IMR-90 (cell line): Measurements from ENCODE around the gene NUPR1. TPM values are rescaled to one million over a fixed set of nuclear protein-coding genes. Genes with fewer than 3 reads are reported as not detected.

Experiments
- ATAC-seq: fragments of 200-7000 bp; cut with Tn5 transposase; 2 replicates; pipeline ENCODE4 v1.9.1; 2020; ENCODE audit warnings: low read depth, mild to moderate bottlenecking, moderate library complexity
- BruUV-seq: library from RNA; stranded (reverse); fragments of 400-500 nt; replicated peaks from 2 replicates; lab custom pipeline; 2021; lab: Mats Ljungman, UMichigan
- CTCF ChIA-PET: fragments of 300-600 bp; formaldehyde crosslinking; extraction: SDS; loops from one replicate; lab custom pipeline; 2021; ENCODE audit warnings: antibody characterized with exemption; lab: Yijun Ruan, JAX
- POLR2A ChIA-PET: fragments of 300-600 bp; sonication (Branson Sonifier 250); formaldehyde crosslinking; loops from one replicate; lab custom pipeline; 2022; ENCODE audit warnings: antibody characterized with exemption; ENCODE audit not compliant: unreplicated experiment; lab: Charles Lee
- DNase-seq: peaks from one replicate; pipeline ENCODE4 v3.0.0; 2013
- H2AFZ ChIP-seq: replicated peaks from 2 replicates; pipeline ENCODE3; 2013; ENCODE audit warnings: low read length, mild to moderate bottlenecking; ENCODE audit not compliant: poor library complexity
- H2AK5ac ChIP-seq: 2 replicates; pipeline ENCODE4 v1.6.1; 2013; ENCODE audit warnings: low read depth, low read length, inconsistent platforms
- H2AK9ac ChIP-seq: replicated peaks from 2 replicates; pipeline ENCODE3; 2013; ENCODE audit warnings: mild to moderate bottlenecking, low read depth, low read length, moderate library complexity; ENCODE audit not compliant: poor library complexity
- H2BK120ac ChIP-seq: 2 replicates; pipeline ENCODE4 v1.6.1; 2013; ENCODE audit warnings: low read depth, low read length, inconsistent platforms
- H2BK15ac ChIP-seq: 3 replicates; pipeline ENCODE4 v1.6.1; 2013; ENCODE audit warnings: low read depth, low read length, inconsistent platforms
- H2BK20ac ChIP-seq: 2 replicates; pipeline ENCODE4 v1.6.1; 2013; ENCODE audit warnings: low read depth, mild to moderate bottlenecking, inconsistent platforms, low read length, moderate library complexity
- H2BK5ac ChIP-seq: 2 replicates; pipeline ENCODE4 v1.6.1; 2013; ENCODE audit warnings: mild to moderate bottlenecking, low read depth, low read length, inconsistent platforms; ENCODE audit not compliant: poor library complexity, severe bottlenecking
- H3K14ac ChIP-seq: replicated peaks from 2 replicates; pipeline ENCODE4 v1.6.1; 2013; ENCODE audit warnings: low read depth, low read length, inconsistent platforms
- H3K18ac ChIP-seq: 2 replicates; pipeline ENCODE4 v1.6.1; 2013; ENCODE audit warnings: low read depth, low read length, control low read depth
- H3K23ac ChIP-seq: 2 replicates; pipeline ENCODE4 v1.6.1; 2013; ENCODE audit warnings: low read depth, low read length, inconsistent platforms
- H3K27ac ChIP-seq: 2 replicates; pipeline ENCODE4 v1.5.1; 2013; ENCODE audit warnings: mild to moderate bottlenecking, control low read depth, low read length; ENCODE audit not compliant: insufficient read depth
- H3K27me3 ChIP-seq: 2 replicates; pipeline ENCODE4 v1.6.1; 2013; ENCODE audit warnings: low read length; ENCODE audit not compliant: control insufficient read depth, insufficient read depth
- H3K36me3 ChIP-seq: 2 replicates; pipeline ENCODE4 v1.6.1; 2013; ENCODE audit warnings: low read length, mixed read lengths; ENCODE audit not compliant: control insufficient read depth, insufficient read depth
- H3K4ac ChIP-seq: 2 replicates; pipeline ENCODE4 v1.6.1; 2013; ENCODE audit warnings: low read depth, low read length, inconsistent platforms
- H3K4me1 ChIP-seq: 2 replicates; pipeline ENCODE4 v1.6.1; 2013; ENCODE audit warnings: low read length, mixed read lengths; ENCODE audit not compliant: control insufficient read depth, insufficient read depth
- H3K4me2 ChIP-seq: 2 replicates; pipeline ENCODE4 v1.6.1; 2013; ENCODE audit warnings: low read depth, mild to moderate bottlenecking, control low read depth, low read length, moderate library complexity
- H3K4me3 ChIP-seq: 2 replicates; pipeline ENCODE4 v1.5.1; 2013; ENCODE audit warnings: low read depth, mild to moderate bottlenecking, control low read depth, low read length, moderate library complexity; ENCODE audit not compliant: insufficient read depth
- H3K56ac ChIP-seq: 2 replicates; pipeline ENCODE4 v1.6.1; 2013; ENCODE audit warnings: low read length, inconsistent platforms; ENCODE audit not compliant: insufficient read depth; ENCODE audit errors: extremely low read depth
- H3K79me1 ChIP-seq, 2 experiments: 2 replicates each; pipeline ENCODE4 v1.6.1; 2013; ENCODE audit warnings: low read length in 2 of 2, inconsistent platforms in 1 of 2, low read depth in 1 of 2
- H3K9ac ChIP-seq: 2 replicates; pipeline ENCODE4 v1.6.1; 2013; ENCODE audit warnings: low read depth, low read length, control low read depth
- H3K9me1 ChIP-seq: 2 replicates; pipeline ENCODE4 v1.6.1; 2013; ENCODE audit warnings: low read length, inconsistent platforms; ENCODE audit not compliant: insufficient read depth
- H3K9me3 ChIP-seq: 2 replicates; pipeline ENCODE4 v1.6.1; 2013; ENCODE audit warnings: low read length; ENCODE audit not compliant: control insufficient read depth, insufficient read depth
- H4K20me1 ChIP-seq: 2 replicates; pipeline ENCODE4 v1.6.1; 2013; ENCODE audit warnings: low read length, inconsistent platforms; ENCODE audit not compliant: insufficient read depth
- H4K5ac ChIP-seq: 2 replicates; pipeline ENCODE4 v1.6.1; 2013; ENCODE audit warnings: mild to moderate bottlenecking, low read depth, low read length, control low read depth
- H4K8ac ChIP-seq, 2 experiments: 2 replicates each; pipeline ENCODE4 v1.6.1; 2013; ENCODE audit warnings: low read depth in 2 of 2, low read length in 2 of 2, control low read depth in 1 of 2, inconsistent platforms in 1 of 2
- H4K91ac ChIP-seq: 2 replicates; pipeline ENCODE4 v1.6.1; 2013; ENCODE audit warnings: low read depth, low read length, inconsistent platforms; ENCODE audit not compliant: insufficient read depth
- BHLHE40 ChIP-seq: fragments of 150-350 bp; IDR thresholded peaks from 2 replicates; pipeline ENCODE4 v1.6.1; 2016; ENCODE audit warnings: mild to moderate bottlenecking, low read depth, low read length
- CEBPB ChIP-seq: IDR thresholded peaks from 2 replicates; pipeline ENCODE4 v1.6.1; 2012; ENCODE audit warnings: low read depth, low read length, improper control_type of control experiment
- CHD1 ChIP-seq: IDR thresholded peaks from 2 replicates; pipeline ENCODE4 v1.6.1; 2012; ENCODE audit warnings: low read depth, low read length, improper control_type of control experiment
- CTCF ChIP-seq: conservative IDR thresholded peaks from 2 replicates; pipeline ENCODE4 v1.5.1; 2012; ENCODE audit warnings: mild to moderate bottlenecking, low read depth, low read length, improper control_type of control experiment
- FOS ChIP-seq: fragments of 150-350 bp; IDR thresholded peaks from 2 replicates; pipeline ENCODE4 v1.6.1; 2016; ENCODE audit warnings: low read depth, low read length
- MAFK ChIP-seq: IDR thresholded peaks from 2 replicates; pipeline ENCODE4 v1.6.1; 2012; ENCODE audit warnings: low read depth, low read length, improper control_type of control experiment
- MAZ ChIP-seq: IDR thresholded peaks from 2 replicates; pipeline ENCODE4 v1.6.1; 2012; ENCODE audit warnings: low read depth, mild to moderate bottlenecking, low read length, improper control_type of control experiment, moderate library complexity, borderline replicate concordance
- NFE2L2 ChIP-seq: fragments of 150-350 bp; IDR thresholded peaks from 2 replicates; pipeline ENCODE4 v1.6.1; 2016; ENCODE audit warnings: low read depth, mild to moderate bottlenecking, low read length
- POLR2A ChIP-seq: IDR thresholded peaks from 2 replicates; pipeline ENCODE4 v1.6.1; 2012; ENCODE audit warnings: mild to moderate bottlenecking, low read depth, low read length
- RAD21 ChIP-seq: IDR thresholded peaks from 2 replicates; pipeline ENCODE4 v1.6.1; 2012; ENCODE audit warnings: low read length, improper control_type of control experiment
- RCOR1 ChIP-seq: IDR thresholded peaks from 2 replicates; pipeline ENCODE4 v1.6.1; 2012; ENCODE audit warnings: mild to moderate bottlenecking, low read length, improper control_type of control experiment; ENCODE audit not compliant: insufficient replicate concordance
- RFX5 ChIP-seq: IDR thresholded peaks from 2 replicates; pipeline ENCODE4 v1.8.0; 2012; ENCODE audit warnings: low read depth, mild to moderate bottlenecking, low read length, moderate library complexity
- SMC3 ChIP-seq: fragments of 150-350 bp; IDR thresholded peaks from 2 replicates; pipeline ENCODE4 v1.6.1; 2016; ENCODE audit warnings: low read depth, mild to moderate bottlenecking, antibody characterized with exemption, low read length, moderate library complexity
- WGBS, 2 experiments: methylation state at CpG; one replicate each; pipeline versions ENCODE4 v1.1.5 to v1.1.7; 2013; ENCODE audit warnings: missing lambda C conversion rate in 2 of 2; ENCODE audit not compliant: insufficient read length in 1 of 2; ENCODE audit errors: extremely low coverage in 2 of 2; 5-methylcytosine and 5-hydroxymethylcytosine counted together
- dilution Hi-C: fragments of 300-500 bp; cut with HindIII; formaldehyde crosslinking; loops from one replicate; pipeline ENCODE4 v1.14.3; 2018; ENCODE audit warnings: low sequenced_read_pairs; ENCODE audit not compliant: unreplicated experiment
- in situ Hi-C: fragments of 300-500 bp; cut with MboI; formaldehyde crosslinking; loops from 3 replicates; pipeline ENCODE4 v1.14.3; 2019; ENCODE audit warnings: low sequenced_read_pairs, inconsistent platforms, mixed read lengths
- intact Hi-C: fragments of 100-400 bp; cut with micrococcal nuclease; formaldehyde crosslinking; loops from 2 replicates; pipeline ENCODE4 v1.10.0; 2022
- polyA plus RNA-seq, 3 experiments: library from polyadenylated mRNA; depleted of rRNA; stranded (reverse); fragments of >200 nt; gene quantifications; 2 replicates each; pipeline ENCODE4 v1.2.3, GENCODE V29; 2012; ENCODE audit warnings: low replicate concordance in 1 of 3
- total RNA-seq: library from RNA; depleted of rRNA; stranded (reverse); fragments of >200 nt; gene quantifications from 2 replicates; pipeline ENCODE4 v1.2.3, GENCODE V29; 2012
- TF ChIP-seq, protein P1 (sequence below): fragments of 150-350 bp; IDR thresholded peaks from 2 replicates; pipeline ENCODE4 v1.6.1; 2016; ENCODE audit warnings: low read depth, mild to moderate bottlenecking, low read length, moderate library complexity, borderline replicate concordance
- TF ChIP-seq, protein P2 (sequence below): fragments of 150-350 bp; IDR thresholded peaks from 2 replicates; pipeline ENCODE4 v1.6.1; 2017; ENCODE audit warnings: mild to moderate bottlenecking, antibody characterized with exemption, low read length, low read depth

The NUPR1 gene
- total and polyA plus RNA-seq, 2 of the 4 experiments (the other 2 are of a cell fraction), result 10.2 to 27.9 TPM

- Histone ChIP-seq H3K4me2 (no peak overlapping the region), H3K14ac (no peak overlapping the region), H2BK120ac (no peak overlapping the region), H3K27me3 (no peaks in the 10 kb centered on the region), H2AK9ac (no peak overlapping the region), H2AK5ac (no peak overlapping the region), H2AFZ (no peak overlapping the region), H4K8ac (no peak overlapping the region), H3K4me3 (no peak overlapping the region), H3K9me1 (peaks cover 4% of the 10 kb centered on the region), H4K91ac (no peak overlapping the region), H3K18ac (no peak overlapping the region), H4K20me1 (peaks cover 3% of the 10 kb centered on the region; the same call in 1 of the 2 replicates), H3K4ac (no peak overlapping the region), H3K4me1 (peaks cover 5% of the 10 kb centered on the region; the same call in 1 of the 2 replicates), H3K36me3 (peaks cover 2% of the 10 kb centered on the region; the same call in 1 of the 2 replicates), H3K56ac (no peak overlapping the region), H3K79me1 (peaks cover 15 to 18% of the 10 kb centered on the region in 2 experiments), H2BK20ac (no peak overlapping the region), H3K27ac (no peak overlapping the region), H2BK5ac (no peak overlapping the region), H3K23ac (no peak overlapping the region), H2BK15ac (no peak overlapping the region), H3K9me3 (no peaks in the 10 kb centered on the region), H3K9ac (no peak overlapping the region), H4K5ac (no peak overlapping the region)
- intact Hi-C loops (no loop called here), in situ Hi-C loops (no loop called here), dilution Hi-C loops (no loop called here)
- no TSS peak for BruUV-seq
- WGBS, 2 experiments, result no CpG with 5 or more reads among the region's 2 CpGs
- DNase-seq, result no peak
- TF ChIP-seq FOS (no peak), CTCF (no peak), POLR2A (no peak), CHD1 (no peak), MAZ (no peak), MAFK (no peak), NFE2L2 (no peak), CEBPB (no peak), RCOR1 (no peak), RFX5 (no peak), BHLHE40 (no peak), RAD21 (no peak), SMC3 (no peak)
- TF ChIP-seq, protein P1, sequence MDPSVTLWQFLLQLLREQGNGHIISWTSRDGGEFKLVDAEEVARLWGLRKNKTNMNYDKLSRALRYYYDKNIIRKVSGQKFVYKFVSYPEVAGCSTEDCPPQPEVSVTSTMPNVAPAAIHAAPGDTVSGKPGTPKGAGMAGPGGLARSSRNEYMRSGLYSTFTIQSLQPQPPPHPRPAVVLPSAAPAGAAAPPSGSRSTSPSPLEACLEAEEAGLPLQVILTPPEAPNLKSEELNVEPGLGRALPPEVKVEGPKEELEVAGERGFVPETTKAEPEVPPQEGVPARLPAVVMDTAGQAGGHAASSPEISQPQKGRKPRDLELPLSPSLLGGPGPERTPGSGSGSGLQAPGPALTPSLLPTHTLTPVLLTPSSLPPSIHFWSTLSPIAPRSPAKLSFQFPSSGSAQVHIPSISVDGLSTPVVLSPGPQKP, result no peak
- TF ChIP-seq, protein P2, sequence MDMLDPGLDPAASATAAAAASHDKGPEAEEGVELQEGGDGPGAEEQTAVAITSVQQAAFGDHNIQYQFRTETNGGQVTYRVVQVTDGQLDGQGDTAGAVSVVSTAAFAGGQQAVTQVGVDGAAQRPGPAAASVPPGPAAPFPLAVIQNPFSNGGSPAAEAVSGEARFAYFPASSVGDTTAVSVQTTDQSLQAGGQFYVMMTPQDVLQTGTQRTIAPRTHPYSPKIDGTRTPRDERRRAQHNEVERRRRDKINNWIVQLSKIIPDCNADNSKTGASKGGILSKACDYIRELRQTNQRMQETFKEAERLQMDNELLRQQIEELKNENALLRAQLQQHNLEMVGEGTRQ, result no peak
- no peak for ATAC-seq
- ChIA-PET CTCF (interaction anchor here (1.2 kb wide), 2 partner anchors 13 to 278 kb away, joined by 3 read pairs; no protein-coding TSS in a partner anchor), POLR2A (no interaction called here)
Observed at GRCh38 chr16:28555561-28555960, 16.8 kb upstream of the NUPR1 start.
